GM18507 (cell line): Measurements from ENCODE around the gene ZNF37A.
"Not testable (repeated sequence)": the region's sequence is repeated elsewhere in the genome, so short reads cannot be mapped to it uniquely, and the experiment has no call there.

Source experiments
- DNase-seq: peaks from one replicate; pipeline ENCODE4 v3.0.0; 2011; ENCODE audit warnings: low read depth; ENCODE audit not compliant: insufficient read length; ENCODE audit errors: extremely low spot score
- FAIRE-seq: peaks from 2 replicates; lab custom pipeline; 2011; peaks lifted over from hg19 to GRCh38; lab: Jason Lieb, UNC

The ZNF37A gene

DNA sequence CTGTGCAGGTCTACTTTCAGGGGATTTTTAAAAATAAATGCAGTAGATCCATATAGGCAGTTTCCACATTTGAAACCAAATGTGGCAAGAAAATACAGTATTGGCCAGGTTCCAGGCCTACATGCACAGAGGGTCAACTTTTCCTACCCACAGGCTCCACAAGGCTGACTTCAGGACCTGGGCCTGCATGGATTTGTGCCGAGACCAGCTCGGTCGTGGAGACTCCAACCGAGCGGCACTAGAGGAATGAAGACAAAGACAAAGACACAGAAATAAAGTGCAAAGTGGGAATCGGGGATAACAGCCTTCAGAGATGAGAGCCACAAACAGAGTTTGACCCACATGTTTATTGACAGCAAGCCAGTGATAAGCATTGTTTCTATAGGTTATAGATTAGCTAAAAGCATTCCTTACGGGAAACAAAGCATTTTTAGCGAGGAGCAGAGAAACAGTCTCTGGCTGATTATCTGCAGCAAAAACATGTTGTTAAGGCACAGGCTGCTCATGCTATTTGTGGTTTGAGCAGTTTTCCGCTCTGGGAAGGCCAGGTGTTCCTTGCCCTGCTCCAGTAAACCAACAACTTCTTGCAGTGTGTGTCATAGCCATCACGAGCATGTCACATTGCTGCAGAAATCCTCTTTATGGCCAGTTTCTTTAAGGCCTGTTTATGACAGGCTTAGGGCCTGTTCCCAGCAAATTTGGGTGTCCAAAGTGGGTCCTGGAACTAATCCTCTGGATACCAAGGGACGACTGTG, 52.6 kb downstream of the ZNF37A start:
- no peak for DNase-seq
- no peak for FAIRE-seq

GRCh38 chr10:38147686-38148085, 53.5 kb downstream of the ZNF37A start:
- FAIRE-seq (no peak), DNase-seq (no peak)

GRCh38 chr10:38150891-38151463, 56.8 kb downstream of the ZNF37A start:
- not testable (repeated sequence) for DNase-seq, FAIRE-seq

- DNase-seq (no peak), FAIRE-seq (no peak)
Observed at GRCh38 chr10:38156416-38157269, 62.5 kb downstream of the ZNF37A start.

DNA sequence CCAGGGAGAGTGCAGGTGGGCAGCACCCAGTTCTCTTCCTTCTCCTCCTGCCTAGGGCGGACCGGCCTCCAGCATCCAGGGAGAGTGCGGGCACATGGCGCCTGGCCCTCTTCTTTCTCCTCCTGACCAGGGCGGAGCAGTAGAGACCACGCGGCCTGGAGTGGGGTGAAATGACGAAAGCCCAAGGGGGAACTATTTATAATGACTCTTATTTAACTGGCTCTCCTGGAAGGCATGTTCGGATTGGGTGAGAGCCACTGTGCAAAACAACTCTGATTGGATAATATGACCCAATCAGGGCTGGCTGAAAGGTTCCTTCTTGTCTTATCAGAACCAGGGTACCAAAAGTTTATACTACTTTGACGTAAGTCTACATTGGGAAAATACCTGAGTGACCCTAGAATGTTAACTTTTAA, 63.1 kb downstream of the ZNF37A start:
- no peak for FAIRE-seq
- DNase-seq, result no peak

GRCh38 chr10:38159004-38159403, 64.9 kb downstream of the ZNF37A start:
- FAIRE-seq (no peak), DNase-seq (no peak)

DNA sequence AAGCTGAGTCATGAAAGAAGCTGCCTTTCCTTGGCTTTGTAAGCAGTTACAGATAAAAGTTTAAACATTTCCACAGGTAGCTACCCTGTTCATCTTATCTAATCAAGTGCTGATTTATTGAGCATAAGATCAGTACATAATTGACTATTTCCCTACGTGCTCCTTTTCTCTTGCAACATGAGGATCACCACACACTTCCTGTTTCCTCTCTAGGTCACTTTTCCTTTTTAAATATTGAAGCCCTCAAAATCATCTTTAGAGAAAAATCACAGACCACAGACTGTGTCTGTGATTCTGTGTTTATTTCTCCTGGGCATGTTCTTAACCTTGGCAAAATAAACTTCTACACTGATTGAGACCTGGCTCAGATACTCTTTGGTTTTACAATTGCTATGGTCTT, 69.5 kb downstream of the ZNF37A start:
- DNase-seq (no peak), FAIRE-seq (no peak)

- no peak for FAIRE-seq
Observed at GRCh38 chr10:38174336-38174735, 80.2 kb downstream of the ZNF37A start.

GRCh38 chr10:38184477-38184876, 90.3 kb downstream of the ZNF37A start:
- FAIRE-seq, result no peak
- DNase-seq, result no peak

More at GRCh38 chr10:38174336-38174735, 80.2 kb downstream of the ZNF37A start:
- no peak for DNase-seq
